MM.1S (cell line): ENCODE data around the gene MR1.

ENCODE experiments used
- DNase-seq: peaks from one replicate; pipeline ENCODE4 v3.0.0-alpha.2; 2015
- H2AFZ ChIP-seq: fragments of 300-600 bp; sonication (generic); 2 replicates; pipeline ENCODE4 v1.6.0; 2016; ENCODE audit warnings: antibody characterized with exemption, low read length
- H3F3A ChIP-seq: fragments of 300-600 bp; sonication (generic); 2 replicates; pipeline ENCODE4 v1.6.1; 2016; ENCODE audit warnings: mild to moderate bottlenecking, antibody characterized with exemption, low read length, moderate library complexity, mixed read lengths; ENCODE audit not compliant: insufficient read depth
- H3K27ac ChIP-seq: fragments of 300-600 bp; sonication (generic); 2 replicates; pipeline ENCODE4 v1.5.1; 2016; ENCODE audit warnings: mild to moderate bottlenecking, low read length
- H3K27me3 ChIP-seq: fragments of 300-600 bp; sonication (generic); replicated peaks from 2 replicates; pipeline ENCODE4 v1.6.0; 2016; ENCODE audit warnings: low read length; ENCODE audit not compliant: insufficient read depth
- H3K36me3 ChIP-seq: fragments of 300-600 bp; sonication (generic); replicated peaks from 2 replicates; pipeline ENCODE4 v1.6.1; 2016; ENCODE audit warnings: mild to moderate bottlenecking, low read length, mixed read lengths; ENCODE audit not compliant: insufficient read depth
- H3K4me1 ChIP-seq: fragments of 300-600 bp; sonication (generic); 2 replicates; pipeline ENCODE4 v1.6.1; 2016; ENCODE audit warnings: low read length, mixed read lengths
- H3K4me2 ChIP-seq: fragments of 300-600 bp; sonication (generic); 2 replicates; pipeline ENCODE4 v1.6.0; 2016; ENCODE audit warnings: low read depth, low read length
- H3K4me3 ChIP-seq: fragments of 300-600 bp; sonication (generic); 2 replicates; pipeline ENCODE4 v1.5.1; 2016; ENCODE audit warnings: low read length, mixed read lengths
- H3K79me2 ChIP-seq: fragments of 300-600 bp; sonication (generic); 2 replicates; pipeline ENCODE4 v1.6.1; 2016; ENCODE audit warnings: mixed run types, low read length, mixed read lengths
- H3K9ac ChIP-seq: fragments of 300-600 bp; sonication (generic); 2 replicates; pipeline ENCODE4 v1.6.1; 2016; ENCODE audit warnings: low read length, mixed read lengths
- H3K9me2 ChIP-seq: fragments of 300-600 bp; sonication (generic); replicated peaks from 2 replicates; pipeline ENCODE4 v1.6.1; 2016; ENCODE audit warnings: mild to moderate bottlenecking, low read length, mixed read lengths; ENCODE audit not compliant: insufficient read depth
- H3K9me3 ChIP-seq: fragments of 300-600 bp; sonication (generic); replicated peaks from 2 replicates; pipeline ENCODE4 v1.6.1; 2016; ENCODE audit warnings: mild to moderate bottlenecking, low read length, mixed read lengths; ENCODE audit not compliant: insufficient read depth
- H4K20me1 ChIP-seq: fragments of 300-600 bp; sonication (generic); 2 replicates; pipeline ENCODE4 v1.6.1; 2016; ENCODE audit warnings: mild to moderate bottlenecking, low read length, moderate library complexity, mixed read lengths; ENCODE audit not compliant: insufficient read depth
- EZH2 ChIP-seq: fragments of 300-600 bp; sonication (generic); optimal IDR thresholded peaks from 2 replicates; pipeline ENCODE3; 2017; ENCODE audit warnings: low read depth, mild to moderate bottlenecking, antibody characterized with exemption, low read length, mixed read lengths
- EZH2phosphoT487 ChIP-seq: fragments of 300-600 bp; sonication (generic); IDR thresholded peaks from 2 replicates; pipeline ENCODE4 v1.6.1; 2018; ENCODE audit warnings: antibody characterized with exemption, low read length
- TF ChIP-seq, protein P1 (sequence below): fragments of 300-600 bp; sonication (generic); IDR thresholded peaks from 2 replicates; pipeline ENCODE4 v1.5.1; 2016; ENCODE audit warnings: antibody characterized with exemption, low read length, mixed read lengths

The MR1 gene

DNA sequence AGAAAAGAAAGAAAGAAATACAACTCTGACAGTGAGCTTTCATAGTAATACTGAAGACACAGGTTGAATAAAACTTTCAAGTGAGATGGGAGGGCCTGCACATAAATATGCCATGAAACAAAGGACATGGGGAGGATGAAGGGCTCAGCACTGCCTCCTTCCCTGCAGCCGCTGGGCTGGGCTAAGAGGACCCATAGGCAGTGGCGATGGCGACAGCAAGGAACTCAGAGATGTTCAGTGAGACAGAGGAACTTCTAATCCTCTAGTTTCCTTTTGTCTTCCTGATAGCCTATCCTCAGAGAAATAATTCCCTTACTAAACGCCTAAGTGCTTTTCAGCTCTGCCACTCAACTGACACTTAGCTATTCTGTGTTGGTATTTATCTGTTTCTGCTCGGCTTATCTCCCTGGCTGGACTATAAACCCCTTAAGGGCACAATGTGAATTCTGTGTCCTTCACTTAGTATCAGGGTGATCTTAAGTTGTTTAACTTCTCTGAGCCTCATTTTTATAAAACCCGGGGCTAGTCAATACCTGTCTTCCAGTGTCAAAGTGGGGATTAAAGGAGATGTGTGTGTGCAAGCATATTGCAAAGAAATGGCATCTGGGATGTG is 30.3 kb downstream of the MR1 start:
- DNase-seq: no peak
- H3K4me2 ChIP-seq: no peak overlapping the region
- H3K4me3 ChIP-seq: no peak overlapping the region
- H3K79me2 ChIP-seq: no peaks in the 10 kb centered on the region
- no peak overlapping the region for H3K27ac ChIP-seq
- TF ChIP-seq EZH2phosphoT487: no peak
- TF ChIP-seq, protein P1, sequence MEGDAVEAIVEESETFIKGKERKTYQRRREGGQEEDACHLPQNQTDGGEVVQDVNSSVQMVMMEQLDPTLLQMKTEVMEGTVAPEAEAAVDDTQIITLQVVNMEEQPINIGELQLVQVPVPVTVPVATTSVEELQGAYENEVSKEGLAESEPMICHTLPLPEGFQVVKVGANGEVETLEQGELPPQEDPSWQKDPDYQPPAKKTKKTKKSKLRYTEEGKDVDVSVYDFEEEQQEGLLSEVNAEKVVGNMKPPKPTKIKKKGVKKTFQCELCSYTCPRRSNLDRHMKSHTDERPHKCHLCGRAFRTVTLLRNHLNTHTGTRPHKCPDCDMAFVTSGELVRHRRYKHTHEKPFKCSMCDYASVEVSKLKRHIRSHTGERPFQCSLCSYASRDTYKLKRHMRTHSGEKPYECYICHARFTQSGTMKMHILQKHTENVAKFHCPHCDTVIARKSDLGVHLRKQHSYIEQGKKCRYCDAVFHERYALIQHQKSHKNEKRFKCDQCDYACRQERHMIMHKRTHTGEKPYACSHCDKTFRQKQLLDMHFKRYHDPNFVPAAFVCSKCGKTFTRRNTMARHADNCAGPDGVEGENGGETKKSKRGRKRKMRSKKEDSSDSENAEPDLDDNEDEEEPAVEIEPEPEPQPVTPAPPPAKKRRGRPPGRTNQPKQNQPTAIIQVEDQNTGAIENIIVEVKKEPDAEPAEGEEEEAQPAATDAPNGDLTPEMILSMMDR: no peak
- TF ChIP-seq EZH2: no peak
- H3K9ac ChIP-seq: no peak overlapping the region
- H3K27me3 ChIP-seq: no peaks in the 10 kb centered on the region
- peaks cover 16% of the 10 kb centered on the region for H3F3A ChIP-seq
- no peaks in the 10 kb centered on the region for H3K9me3 ChIP-seq
- H4K20me1 ChIP-seq: no peaks in the 10 kb centered on the region
- H2AFZ ChIP-seq: no peak overlapping the region
- peaks cover 17% of the 10 kb centered on the region for H3K4me1 ChIP-seq
- no peaks in the 10 kb centered on the region for H3K9me2 ChIP-seq
- no peaks in the 10 kb centered on the region for H3K36me3 ChIP-seq

DNA sequence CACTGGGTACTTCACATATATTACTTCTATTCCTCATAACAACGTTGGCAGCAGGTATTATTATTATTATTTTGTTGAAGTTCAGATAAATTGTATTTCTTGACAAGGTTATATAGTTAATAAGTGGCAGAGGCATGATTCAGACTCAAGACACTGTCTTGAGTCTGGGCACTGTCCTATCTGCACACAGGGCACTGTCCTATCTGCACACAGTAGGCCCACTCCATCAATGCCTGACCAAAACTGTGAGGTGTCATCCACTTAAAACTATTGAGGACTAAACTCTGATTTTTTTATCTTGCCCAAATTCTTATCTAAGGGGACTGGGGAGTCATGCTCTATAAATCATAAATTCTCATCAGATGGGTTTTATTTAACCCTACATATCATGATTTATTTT is 30.9 kb downstream of the MR1 start:
- TF ChIP-seq EZH2phosphoT487 (no peak), EZH2 (no peak)
- TF ChIP-seq, protein P1: no peak
- Histone ChIP-seq H3K9me2 (no peaks in the 10 kb centered on the region), H4K20me1 (no peaks in the 10 kb centered on the region), H3K4me1 (peaks cover 17% of the 10 kb centered on the region), H3K4me2 (no peak overlapping the region), H3K4me3 (no peak overlapping the region), H2AFZ (no peak overlapping the region), H3K36me3 (no peaks in the 10 kb centered on the region), H3K9ac (no peak overlapping the region), H3K9me3 (no peaks in the 10 kb centered on the region), H3K79me2 (no peaks in the 10 kb centered on the region), H3K27me3 (no peaks in the 10 kb centered on the region), H3F3A (peaks cover 16% of the 10 kb centered on the region), H3K27ac (no peak overlapping the region)
- DNase-seq: no peak

GRCh38 chr1:181073638-181074037 is 39.9 kb downstream of the MR1 start:
- no peaks in the 10 kb centered on the region for H4K20me1 ChIP-seq
- H3F3A ChIP-seq: no peaks in the 10 kb centered on the region
- H3K9ac ChIP-seq: no peak overlapping the region
- TF ChIP-seq EZH2phosphoT487 (no peak), EZH2 (no peak)
- TF ChIP-seq, protein P1: no peak
- H3K9me3 ChIP-seq: no peaks in the 10 kb centered on the region
- no peak for DNase-seq
- no peak overlapping the region for H3K4me3 ChIP-seq
- H3K9me2 ChIP-seq: no peaks in the 10 kb centered on the region
- no peak overlapping the region for H2AFZ ChIP-seq
- no peaks in the 10 kb centered on the region for H3K36me3 ChIP-seq
- no peak overlapping the region for H3K4me2 ChIP-seq
- no peaks in the 10 kb centered on the region for H3K4me1 ChIP-seq
- no peaks in the 10 kb centered on the region for H3K79me2 ChIP-seq
- H3K27me3 ChIP-seq: no peaks in the 10 kb centered on the region
- no peak overlapping the region for H3K27ac ChIP-seq
